Measurements from ENCODE around the gene BMPR1B.

BMPR1B gene

GRCh38 chr4:94940520-94940908 lies 182.8 kb downstream of the BMPR1B start:
- no peak overlapping the region for H3K4me3 ChIP-seq (ENCODE audit: control insufficient read depth, low read depth, low read length)
- no peak for TF ChIP-seq CTCF (IDR thresholded peaks at IDR 0.05; ENCODE audit: control insufficient read depth, insufficient read depth, low read depth, low read length, missing control alignments)
- DNase-seq (ENCODE audit: low read depth) = no peak

- no peak for DNase-seq (ENCODE audit: low read depth)
- H3K4me3 ChIP-seq (ENCODE audit: control insufficient read depth, low read depth, low read length) = no peak overlapping the region
- TF ChIP-seq CTCF (IDR thresholded peaks at IDR 0.05; ENCODE audit: control insufficient read depth, insufficient read depth, low read depth, low read length, missing control alignments) = no peak
Observed at GRCh38 chr4:94941706-94942105, 184.0 kb downstream of the BMPR1B start.

GRCh38 chr4:94944726-94945125 lies 187.0 kb downstream of the BMPR1B start:
- TF ChIP-seq CTCF (IDR thresholded peaks at IDR 0.05; ENCODE audit: control insufficient read depth, insufficient read depth, low read depth, low read length, missing control alignments) = no peak
- DNase-seq (ENCODE audit: low read depth) = no peak
- H3K4me3 ChIP-seq (ENCODE audit: control insufficient read depth, low read depth, low read length) = no peak overlapping the region

- TF ChIP-seq CTCF (IDR thresholded peaks at IDR 0.05; ENCODE audit: control insufficient read depth, insufficient read depth, low read depth, low read length, missing control alignments) = no peak
- no peak for DNase-seq (ENCODE audit: low read depth)
- H3K4me3 ChIP-seq (ENCODE audit: control insufficient read depth, low read depth, low read length) = no peak overlapping the region
Observed at GRCh38 chr4:94947681-94948108, 189.9 kb downstream of the BMPR1B start.

- no peak for DNase-seq (ENCODE audit: low read depth)
- no peak overlapping the region for H3K4me3 ChIP-seq (ENCODE audit: control insufficient read depth, low read depth, low read length)
- no peak for TF ChIP-seq CTCF (IDR thresholded peaks at IDR 0.05; ENCODE audit: control insufficient read depth, insufficient read depth, low read depth, low read length, missing control alignments)
Observed at GRCh38 chr4:94954251-94954650, 196.5 kb downstream of the BMPR1B start.

GRCh38 chr4:94957030-94957429 lies 199.3 kb downstream of the BMPR1B start:
- H3K4me3 ChIP-seq (ENCODE audit: control insufficient read depth, low read depth, low read length) = no peak overlapping the region
- no peak for DNase-seq (ENCODE audit: low read depth)
- no peak for TF ChIP-seq CTCF (IDR thresholded peaks at IDR 0.05; ENCODE audit: control insufficient read depth, insufficient read depth, low read depth, low read length, missing control alignments)

GRCh38 chr4:94959307-94959706 lies 201.6 kb downstream of the BMPR1B start:
- TF ChIP-seq CTCF (IDR thresholded peaks at IDR 0.05; ENCODE audit: control insufficient read depth, insufficient read depth, low read depth, low read length, missing control alignments) = no peak
- H3K4me3 ChIP-seq (ENCODE audit: control insufficient read depth, low read depth, low read length) = no peak overlapping the region
- no peak for DNase-seq (ENCODE audit: low read depth)

All from AG09309 (cell line).